Pancreas (tissue), 10 donors: ENCODE measurements around the gene BRD9. TPM values are rescaled to one million over a fixed set of nuclear protein-coding genes. Genes with fewer than 3 reads are reported as not detected.
A peak's percentile ranks its signal among the peaks of the same experiment; 100 is the strongest.

ENCODE experiments used
- ATAC-seq, 4 donors: fragments of 200-7000 bp; cut with Tn5 transposase; one replicate each; pipeline versions ENCODE4 v1.8.0 to v1.9.1; 2020; ENCODE audit warnings: mild to moderate bottlenecking in 4 of 4, moderate library complexity in 4 of 4
- DNase-seq, 6 donors: peaks; one replicate each; pipeline ENCODE4 v3.0.0-alpha.2; 2020
- FAIRE-seq: peaks from 2 replicates; lab custom pipeline; 2012; peaks lifted over from hg19 to GRCh38; lab: Jason Lieb, UNC
- H3K27ac ChIP-seq, 4 donors: fragments of 200-600 bp; sonication (generic); 1 replicate in 3 of 4; 2 replicates in 1 of 4; pipeline versions ENCODE4 v1.5.0 to v1.8.0; 2020
- H3K27me3 ChIP-seq, 4 donors: fragments of 200-600 bp; one replicate each; pipeline ENCODE4 v1.8.0; 2021
- H3K36me3 ChIP-seq, 3 donors: fragments of 200-600 bp; sonication (generic) in 1 of 3; one replicate each; pipeline versions ENCODE4 v1.5.0 to v1.8.0; 2020 to 2021
- H3K4me1 ChIP-seq, 3 donors: fragments of 200-600 bp; one replicate each; pipeline ENCODE4 v1.8.0; 2021
- H3K4me3 ChIP-seq, 4 donors: fragments of 200-600 bp; sonication (generic) in 2 of 4; one replicate each; pipeline versions ENCODE4 v1.5.0 to v1.8.0; 2020 to 2021
- H3K9me3 ChIP-seq, 4 donors: fragments of 200-600 bp; one replicate each; pipeline ENCODE4 v1.8.0; 2021
- WGBS, 2 donors: extraction: QIAGEN DNeasy Blood & Tissue Kit; methylation state at CpG; one replicate each; pipeline ENCODE4 v1.1.7; 2013; 5-methylcytosine and 5-hydroxymethylcytosine counted together
- intact Hi-C, 3 donors: fragments of 100-400 bp; cut with DNase I; formaldehyde crosslinking; loops; one replicate each; pipeline versions ENCODE4 v1.11.1 to v1.14.2; 2022
- polyA plus RNA-seq, 2 donors: library from polyadenylated mRNA; stranded (reverse); fragments of 200-250 nt; gene quantifications; one replicate each; pipeline ENCODE4 v1.2.3, GENCODE V29; 2013
- total RNA-seq, 6 donors: library from RNA; stranded (reverse); fragmentation: NEBNext Ultra II Directional in 4 of 6; extraction: Animal tissue kit (Norgen Biotek cat#: 25700) in 4 of 6; gene quantifications; one replicate each; pipeline versions ENCODE4 v1.2.1 to v1.2.4, GENCODE V29; 2021 to 2023
- TF ChIP-seq, protein P1 (sequence below), 4 donors: fragments of 200-600 bp; sonication (generic) in 3 of 4; IDR thresholded peaks; one replicate each; pipeline versions ENCODE4 v1.5.0 to v1.8.0; 2021; ENCODE audit warnings: antibody characterized with exemption in 4 of 4
- donor health status: healthy with polysubstance abuse.
- donor health status: DM: no; HTN: no; CAD: no; lungs with moderate emphysema.
- donor health status: DM: no; HTN: no; CAD: no.
- donor health status: control.
- donor health status: control.
- donor health status: Bipolar disorder and iron deficiency.
- donor health status: DM: yes; HTN: yes; CAD: no.
- donor health status: DM: no; HTN: no; CAD: no.
- donor health status: DM: no; HTN: no; CAD: no.
- donor health status: DM: yes; HTN: yes; CAD: no.

Gene BRD9
- total and polyA plus RNA-seq, 8 donors = 11.3 to 38.5 (median 17.5) TPM

DNA sequence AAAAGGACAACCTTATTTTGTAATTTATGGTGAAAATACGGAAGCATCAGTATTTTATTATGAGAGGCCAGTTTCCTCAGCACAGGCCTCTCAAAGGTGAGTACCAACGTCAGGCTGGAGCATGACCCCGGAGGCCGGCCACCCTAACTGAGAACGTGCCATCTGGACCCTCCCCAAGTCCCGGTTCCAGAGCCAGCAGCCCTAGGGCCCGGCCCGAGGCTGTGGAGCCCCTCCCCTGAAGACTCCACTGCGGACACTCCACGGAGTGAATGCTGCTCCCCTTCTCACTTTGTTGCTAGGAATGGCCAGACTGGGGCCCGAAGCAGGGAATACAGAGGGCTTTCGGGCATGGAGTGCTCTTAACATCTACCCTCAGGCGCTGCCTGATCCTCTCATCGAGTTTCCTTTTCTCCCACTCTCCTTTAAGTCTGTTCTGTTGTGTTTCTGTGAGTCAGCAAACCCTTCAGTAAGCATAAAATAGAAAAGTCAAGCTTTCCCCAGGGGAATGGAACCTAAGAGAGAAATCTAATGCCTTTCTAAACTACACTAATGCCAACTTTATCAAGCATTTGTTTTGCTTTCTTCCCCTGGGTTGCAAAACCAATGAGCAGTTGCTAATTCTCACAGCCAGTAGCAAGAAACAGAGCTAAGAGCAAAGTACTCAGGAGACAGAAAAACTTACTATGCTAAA, 4.5 kb downstream of the BRD9 start:
- Histone ChIP-seq H3K36me3 (peaks cover 4 to 57% (median 11%) of the 10 kb centered on the region in 3 donors), H3K4me3 (no peak overlapping the region), H3K27me3 (no peaks in the 10 kb centered on the region), H3K4me1 (peaks cover 0 to 6% (median 5%) of the 10 kb centered on the region in 3 donors), H3K9me3 (no peaks in the 10 kb centered on the region), H3K27ac (no peak overlapping the region)
- ATAC-seq = no peak
- intact Hi-C loops = no loop called here
- WGBS, 2 donors = 85 to 91% methylated on average over 14 of the region's 14 CpGs
- FAIRE-seq = no peak
- DNase-seq = no peak
- TF ChIP-seq, protein P1, sequence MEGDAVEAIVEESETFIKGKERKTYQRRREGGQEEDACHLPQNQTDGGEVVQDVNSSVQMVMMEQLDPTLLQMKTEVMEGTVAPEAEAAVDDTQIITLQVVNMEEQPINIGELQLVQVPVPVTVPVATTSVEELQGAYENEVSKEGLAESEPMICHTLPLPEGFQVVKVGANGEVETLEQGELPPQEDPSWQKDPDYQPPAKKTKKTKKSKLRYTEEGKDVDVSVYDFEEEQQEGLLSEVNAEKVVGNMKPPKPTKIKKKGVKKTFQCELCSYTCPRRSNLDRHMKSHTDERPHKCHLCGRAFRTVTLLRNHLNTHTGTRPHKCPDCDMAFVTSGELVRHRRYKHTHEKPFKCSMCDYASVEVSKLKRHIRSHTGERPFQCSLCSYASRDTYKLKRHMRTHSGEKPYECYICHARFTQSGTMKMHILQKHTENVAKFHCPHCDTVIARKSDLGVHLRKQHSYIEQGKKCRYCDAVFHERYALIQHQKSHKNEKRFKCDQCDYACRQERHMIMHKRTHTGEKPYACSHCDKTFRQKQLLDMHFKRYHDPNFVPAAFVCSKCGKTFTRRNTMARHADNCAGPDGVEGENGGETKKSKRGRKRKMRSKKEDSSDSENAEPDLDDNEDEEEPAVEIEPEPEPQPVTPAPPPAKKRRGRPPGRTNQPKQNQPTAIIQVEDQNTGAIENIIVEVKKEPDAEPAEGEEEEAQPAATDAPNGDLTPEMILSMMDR (IDR thresholded peaks at IDR 0.05) = no peak

DNA sequence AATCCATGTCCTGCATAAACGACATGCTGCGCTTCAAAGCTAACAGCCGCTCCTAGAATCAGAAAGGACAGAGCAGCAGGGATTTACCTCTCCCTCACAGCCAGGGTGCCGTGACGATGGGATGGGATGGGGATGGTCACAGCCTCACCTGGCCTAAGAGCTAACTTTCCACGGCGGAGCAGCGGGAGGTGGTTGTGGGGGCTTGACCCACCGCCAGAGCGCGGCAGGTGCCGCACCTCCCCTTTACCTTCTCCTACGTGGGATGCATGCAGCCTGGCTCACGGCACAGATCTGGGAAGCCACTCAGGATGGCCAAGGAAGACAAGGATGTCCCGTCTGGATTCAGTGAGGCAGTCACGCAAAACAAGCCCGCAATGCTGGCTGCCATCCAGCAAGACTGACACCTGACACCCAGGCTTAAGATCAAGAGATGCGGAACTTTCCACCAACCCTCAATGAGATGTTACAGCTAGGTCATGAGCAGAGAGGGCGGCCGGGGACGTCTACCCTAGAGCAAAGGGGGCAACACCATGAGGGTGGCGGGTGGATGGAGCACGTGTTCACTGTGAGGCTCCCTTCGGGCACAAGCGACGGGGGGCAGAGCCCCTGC, 5.8 kb downstream of the BRD9 start:
- 92 to 93% methylated on average over 26 of the region's 26 CpGs for WGBS, 2 donors
- FAIRE-seq = no peak
- intact Hi-C loops = no loop called here
- TF ChIP-seq, protein P1 (IDR thresholded peaks at IDR 0.05) = no peak
- no peak for DNase-seq
- no peak overlapping the region for H3K4me3 ChIP-seq
- ATAC-seq = no peak
- H3K4me1 ChIP-seq = peaks cover 0 to 6% (median 5%) of the 10 kb centered on the region in 3 donors
- no peak overlapping the region for H3K27ac ChIP-seq
- H3K36me3 ChIP-seq = peaks cover 4 to 60% (median 11%) of the 10 kb centered on the region in 3 donors
- no peaks in the 10 kb centered on the region for H3K27me3 ChIP-seq
- no peaks in the 10 kb centered on the region for H3K9me3 ChIP-seq

DNA sequence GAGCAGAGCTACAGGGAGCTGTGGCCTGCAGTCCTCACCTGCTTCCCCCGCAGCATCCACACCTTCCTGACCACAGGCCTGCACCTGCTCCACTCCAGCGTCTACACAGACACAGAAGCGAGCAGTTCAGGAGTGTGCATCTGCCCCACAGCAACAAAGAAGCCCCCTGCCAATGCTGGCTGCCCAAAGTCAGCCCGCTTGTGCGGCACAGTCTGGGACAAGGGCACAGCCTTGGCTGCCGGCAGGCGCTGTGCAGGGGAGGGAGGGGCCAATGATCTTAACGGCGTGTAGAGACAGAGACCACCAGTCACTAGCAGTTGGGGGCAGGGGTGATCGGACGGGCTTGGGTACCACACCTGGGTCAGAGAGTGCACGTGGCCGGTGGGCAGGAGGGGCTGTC, 6.6 kb downstream of the BRD9 start:
- no peaks in the 10 kb centered on the region for H3K9me3 ChIP-seq

DNA sequence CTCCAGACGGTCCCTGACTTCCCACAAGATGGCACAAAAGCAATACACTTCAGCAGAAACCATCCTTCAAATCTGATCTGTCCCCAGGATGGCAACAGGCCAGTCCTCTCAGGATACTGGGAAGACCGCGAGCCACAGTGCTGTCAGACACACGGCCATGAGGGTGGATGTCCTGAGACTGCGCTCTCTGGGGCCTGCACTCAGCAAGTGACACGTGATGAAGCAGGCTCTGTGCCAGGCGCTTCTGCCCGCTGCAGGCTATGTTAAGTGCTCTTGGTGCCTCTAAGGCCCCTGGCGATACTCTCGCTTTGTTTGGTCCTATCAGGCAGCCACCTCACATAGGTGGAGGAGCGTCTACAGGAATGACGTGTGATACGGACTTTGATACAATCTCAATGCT, 7.1 kb downstream of the BRD9 start:
- Histone ChIP-seq H3K9me3 (no peaks in the 10 kb centered on the region), H3K4me1 (no peaks in the 10 kb centered on the region), H3K27ac (no peak overlapping the region), H3K4me3 (no peak overlapping the region), H3K27me3 (no peaks in the 10 kb centered on the region), H3K36me3 (peaks cover 6 to 67% (median 19%) of the 10 kb centered on the region in 3 donors)
- no peak for FAIRE-seq
- ATAC-seq = no peak
- TF ChIP-seq, protein P1 (IDR thresholded peaks at IDR 0.05) = no peak
- intact Hi-C loops = no loop called here
- 87% methylated on average over 13 of the region's 13 CpGs for WGBS, 2 donors
- no peak for DNase-seq

More for the DNA sequence above, 6.6 kb downstream of the BRD9 start:
- Histone ChIP-seq H3K36me3 (peaks cover 4 to 67% (median 16%) of the 10 kb centered on the region in 3 donors), H3K4me1 (no peaks in the 10 kb centered on the region), H3K4me3 (no peak overlapping the region), H3K27ac (no peak overlapping the region), H3K27me3 (no peaks in the 10 kb centered on the region)
- 92 to 94% methylated on average over 13 of the region's 13 CpGs for WGBS, 2 donors
- FAIRE-seq = no peak
- intact Hi-C loops = no loop called here
- TF ChIP-seq, protein P1 (IDR thresholded peaks at IDR 0.05) = no peak
- no peak for ATAC-seq
- no peak for DNase-seq

DNA sequence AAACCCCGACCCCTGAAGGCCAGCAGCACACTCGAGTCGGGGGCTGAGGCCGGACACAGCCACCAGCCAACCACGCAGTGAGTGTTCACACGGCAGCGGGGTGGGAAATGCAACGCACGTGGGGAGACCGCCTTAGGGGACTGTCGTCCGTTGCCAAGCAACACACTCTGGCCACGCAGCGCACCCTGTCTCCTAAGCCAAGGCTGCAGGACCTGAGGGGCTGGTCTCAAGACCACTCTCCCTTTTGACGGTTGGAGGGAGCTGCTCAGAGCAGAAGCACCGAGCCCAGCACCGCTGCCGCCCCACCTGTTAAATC, 7.5 kb downstream of the BRD9 start:
- no peak for ATAC-seq
- no peaks in the 10 kb centered on the region for H3K4me1 ChIP-seq
- no peaks in the 10 kb centered on the region for H3K27me3 ChIP-seq
- H3K9me3 ChIP-seq = no peaks in the 10 kb centered on the region
- intact Hi-C loops = no loop called here
- peak in 1 of 6 donors; percentile 43 for DNase-seq
- FAIRE-seq = no peak
- no peak overlapping the region for H3K4me3 ChIP-seq
- peaks cover 6 to 63% (median 19%) of the 10 kb centered on the region in 3 donors for H3K36me3 ChIP-seq
- WGBS, 2 donors = 90 to 92% methylated on average over 18 of the region's 18 CpGs
- H3K27ac ChIP-seq = no peak overlapping the region
- TF ChIP-seq, protein P1 (IDR thresholded peaks at IDR 0.05) = no peak
